ENCODE results near the gene CHPF.

The CHPF gene

DNA sequence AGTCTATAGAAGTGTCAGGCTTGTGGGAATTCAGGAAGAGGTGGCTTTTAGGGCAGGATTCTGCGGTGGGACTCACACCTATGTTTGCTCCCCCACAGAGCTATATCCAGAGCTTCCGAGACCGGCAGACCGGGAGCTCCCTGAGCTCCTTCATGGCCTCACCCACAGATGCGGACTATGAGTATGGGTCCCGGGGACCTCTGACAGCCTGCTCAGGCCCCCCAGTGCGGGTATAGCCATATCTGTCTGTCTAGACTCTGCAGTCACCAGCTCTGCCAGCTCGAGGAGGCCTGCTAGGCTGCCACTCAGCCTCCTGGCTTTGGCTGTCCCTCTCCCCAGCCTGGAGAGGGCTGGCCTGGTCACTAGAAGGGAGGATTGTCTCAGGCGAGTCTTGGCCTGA is 6.0 kb upstream of the CHPF start:
- DNase-seq = no peak

DNA sequence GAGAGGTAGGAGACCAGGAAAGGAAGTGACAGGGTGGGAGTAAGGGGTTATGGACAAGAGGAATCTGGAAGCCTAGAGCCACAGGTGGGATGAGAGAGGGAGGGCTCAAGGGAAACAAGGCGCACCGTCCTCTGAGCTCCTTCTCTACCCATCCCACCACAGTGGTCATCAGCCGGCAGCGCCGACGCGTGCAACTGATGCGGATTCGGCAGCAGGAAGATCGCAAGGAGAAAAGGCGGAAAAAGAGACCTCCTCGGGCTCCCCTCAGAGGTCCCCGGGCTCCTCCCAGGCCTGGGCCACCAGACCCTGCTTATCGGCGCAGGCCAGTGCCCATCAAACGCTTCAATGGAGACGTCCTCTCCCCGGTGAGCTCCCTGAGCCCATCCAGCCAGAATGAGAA is 5.4 kb upstream of the CHPF start:
- no peak for DNase-seq

- DNase-seq = no peak
Observed at GRCh38 chr2:219547621-219548020, 4.0 kb upstream of the CHPF start.

GRCh38 chr2:219545943-219546352 is 2.3 kb upstream of the CHPF start:
- DNase-seq = no peak

DNA sequence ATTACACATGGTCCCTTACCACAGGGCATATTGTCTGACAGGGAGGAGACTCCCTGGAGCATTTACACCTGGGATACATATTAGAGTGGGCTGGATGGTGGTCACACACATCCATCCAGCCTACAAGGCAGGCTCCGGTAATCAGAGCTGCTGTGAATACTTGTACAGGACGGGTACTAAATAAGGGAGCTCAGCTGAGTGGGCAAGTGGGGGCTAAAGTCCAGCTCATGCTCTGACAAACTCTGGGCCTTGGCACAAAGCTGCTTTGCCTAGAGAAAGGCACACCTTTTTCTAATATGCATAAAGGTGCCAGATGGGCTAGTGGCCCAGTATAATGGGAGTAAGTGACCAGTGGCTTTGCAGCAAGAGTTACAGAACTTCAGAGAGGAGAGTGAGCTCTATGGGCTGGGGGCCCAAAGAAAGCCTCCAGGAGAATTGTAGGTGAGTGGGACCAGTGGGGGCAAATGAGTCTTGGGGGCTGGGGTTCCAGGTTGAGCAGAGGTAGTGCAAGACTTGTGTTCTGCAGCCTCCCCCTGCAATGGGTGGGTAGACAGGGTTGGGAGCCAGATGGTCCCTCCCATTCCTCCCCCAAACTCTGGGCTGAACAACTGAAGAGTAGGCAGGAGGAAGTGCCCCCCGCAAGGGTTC is 1.8 kb upstream of the CHPF start:
- no peak for DNase-seq

DNA sequence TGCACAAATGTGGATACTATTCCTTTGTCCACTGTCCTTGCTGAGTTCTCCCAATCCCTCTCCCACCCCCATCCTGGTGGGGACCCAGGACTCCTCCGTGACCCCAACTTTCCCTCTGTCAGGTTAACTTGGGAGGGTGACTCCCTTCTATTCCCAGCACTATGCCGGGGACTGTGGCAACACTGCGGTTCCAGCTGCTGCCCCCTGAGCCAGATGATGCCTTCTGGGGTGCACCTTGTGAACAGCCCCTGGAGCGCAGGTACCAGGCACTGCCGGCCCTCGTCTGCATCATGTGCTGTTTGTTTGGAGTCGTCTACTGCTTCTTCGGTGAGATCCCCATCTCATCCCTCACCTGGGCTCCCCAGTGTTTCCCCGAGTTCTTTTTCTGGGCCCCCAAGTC is 958 bp upstream of the CHPF start:
- DNase-seq = no peak

DNA sequence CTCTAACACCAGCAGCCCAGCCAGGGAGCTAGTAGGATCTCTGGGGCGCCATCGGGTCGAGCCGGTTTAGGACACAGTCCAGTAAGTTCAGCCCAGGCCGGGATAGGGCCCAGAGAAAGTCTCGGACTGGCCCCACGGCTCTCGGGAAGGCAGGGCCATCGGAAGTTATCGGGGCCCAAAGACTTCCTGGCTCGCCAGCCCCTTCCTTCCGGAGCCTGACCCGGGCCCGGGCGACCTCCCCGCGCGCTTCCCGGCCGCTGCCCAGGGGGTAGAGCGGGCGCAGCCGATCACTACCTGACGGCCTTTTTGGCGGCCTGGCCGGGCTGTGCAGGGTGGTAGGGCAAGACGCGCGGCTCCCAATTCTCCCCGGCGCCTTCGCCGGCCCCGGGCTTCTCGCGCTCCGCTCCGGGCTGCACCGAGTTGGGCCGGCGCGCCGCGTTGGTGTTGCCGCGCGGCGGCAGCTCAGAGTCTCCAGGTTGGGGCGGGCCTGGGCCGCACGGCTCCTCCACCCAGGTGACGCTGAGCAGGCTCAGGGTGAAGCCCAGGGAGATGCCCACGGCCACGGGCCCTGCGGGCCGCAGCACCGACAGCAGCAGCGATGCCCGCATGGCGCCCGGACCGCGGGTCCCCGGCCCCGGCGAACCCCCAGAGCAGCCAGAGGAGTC is 546 bp downstream of the CHPF start:
- no peak for DNase-seq

DNA sequence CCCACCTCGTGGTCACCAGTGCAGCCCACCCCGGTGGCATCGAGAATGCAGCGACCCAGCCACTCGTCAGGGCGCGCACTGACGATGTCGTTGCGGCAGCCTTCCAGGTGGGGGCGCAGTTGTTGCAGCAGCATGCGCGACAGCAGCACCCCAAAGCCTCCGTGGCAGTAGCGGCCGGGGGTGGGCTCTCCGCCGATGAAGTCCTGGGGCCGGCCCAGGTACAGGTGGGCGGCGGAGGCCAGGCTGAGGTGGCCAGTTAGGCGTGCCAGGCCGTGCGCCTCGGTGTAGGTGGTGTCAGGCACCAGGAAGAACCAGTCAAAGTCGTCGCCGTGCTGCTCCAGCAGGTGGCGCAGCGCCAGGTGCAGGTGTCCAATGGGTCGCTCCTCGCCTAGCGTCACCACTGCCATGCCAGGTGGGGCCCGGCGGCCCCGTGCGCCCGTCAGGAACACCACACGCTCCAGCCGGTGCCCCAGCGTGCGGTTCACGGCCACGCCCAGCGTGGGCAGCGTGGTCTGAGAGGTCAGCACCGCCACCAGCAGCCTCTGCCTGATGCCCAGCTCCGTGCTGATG is 1.9 kb downstream of the CHPF start:
- peak; percentile 91 for DNase-seq

- DNase-seq = no peak
Observed at GRCh38 chr2:219540784-219541504, 2.7 kb downstream of the CHPF start.

DNA sequence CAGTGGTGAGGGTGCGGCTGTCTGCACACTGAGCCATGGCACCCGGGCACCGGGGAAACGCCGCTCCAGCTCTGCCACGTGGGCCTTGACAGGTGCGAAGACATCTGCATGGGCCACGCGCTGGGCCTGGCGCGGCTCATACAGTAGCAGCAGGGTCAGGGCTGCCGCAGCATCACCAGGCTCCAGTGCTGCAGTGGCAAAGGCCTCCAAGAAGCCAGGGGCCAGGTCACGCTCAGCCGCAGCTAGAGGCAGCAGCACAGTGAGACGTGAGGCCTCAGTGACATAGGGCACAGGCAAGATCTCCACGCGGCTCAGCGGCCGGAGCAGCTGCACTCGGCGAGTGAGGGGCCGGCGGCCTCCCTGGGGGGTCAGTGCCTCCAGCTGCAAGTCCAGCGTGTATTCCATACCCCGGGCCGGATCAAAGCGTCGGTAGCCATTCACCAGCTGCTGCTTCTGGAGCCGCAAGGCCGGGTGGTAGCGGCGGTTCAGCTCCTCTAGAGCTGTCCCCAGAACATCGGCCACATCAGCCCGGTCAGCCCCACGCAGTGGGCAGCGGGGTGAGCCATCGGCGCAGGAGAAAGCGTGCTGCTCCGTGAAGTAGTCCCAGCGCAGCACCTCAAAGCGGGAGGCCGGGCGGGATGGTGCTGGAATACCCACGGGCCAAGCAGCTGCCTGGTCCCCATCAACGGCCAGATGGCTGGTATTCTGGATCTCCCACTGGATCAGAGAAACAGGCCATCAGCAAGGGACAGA is 3.5 kb downstream of the CHPF start:
- no peak for DNase-seq

DNA sequence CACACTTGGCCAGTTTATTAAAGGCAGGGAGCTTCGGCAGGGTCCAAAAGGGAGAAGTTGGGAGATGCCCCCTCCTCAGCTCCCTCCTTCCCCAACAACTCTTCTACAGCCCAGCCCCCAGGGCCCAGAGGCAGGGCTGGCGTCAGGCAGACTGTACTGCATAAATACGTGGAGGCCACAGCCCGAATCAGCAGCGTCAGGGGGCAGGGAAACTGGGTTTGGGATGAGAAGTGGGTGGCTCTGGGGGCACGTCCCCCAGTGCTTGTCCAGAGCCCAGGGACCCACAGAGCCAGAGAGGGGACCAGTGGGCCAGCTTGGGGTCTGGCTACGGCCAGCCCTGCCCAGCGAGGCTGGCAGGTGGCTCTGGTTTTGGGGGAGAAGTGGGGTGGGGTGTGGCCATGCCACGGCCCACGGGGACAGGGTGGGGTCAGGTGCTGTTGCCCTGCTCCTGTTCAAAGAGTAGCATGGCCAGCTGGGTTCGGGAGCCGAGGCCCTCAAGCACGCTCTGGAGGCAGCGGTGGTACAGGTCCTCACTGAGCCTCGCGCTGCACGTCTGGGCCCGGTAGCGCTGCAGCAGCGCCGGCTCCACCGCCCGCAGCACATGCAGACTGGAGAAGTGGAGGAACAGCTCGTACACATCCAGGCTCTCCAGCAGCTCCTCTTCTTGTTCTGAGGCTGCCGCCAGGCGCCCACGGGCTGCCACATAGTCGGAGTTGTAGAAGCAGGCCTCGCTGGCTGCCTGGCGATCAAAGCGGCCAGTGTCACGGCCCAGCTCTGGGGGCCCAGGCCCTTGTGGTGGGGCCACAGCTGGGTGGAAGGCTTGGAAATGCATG is 4.4 kb downstream of the CHPF start:
- no peak for DNase-seq

- no peak for DNase-seq
Observed at GRCh38 chr2:219538504-219538951, 5.1 kb downstream of the CHPF start.

GRCh38 chr2:219537657-219538488 is 5.7 kb downstream of the CHPF start:
- DNase-seq = no peak

GRCh38 chr2:219536967-219537366 is 6.6 kb downstream of the CHPF start:
- DNase-seq = no peak

- DNase-seq = no peak
Observed at GRCh38 chr2:219536425-219536824, 7.2 kb downstream of the CHPF start.

DNA sequence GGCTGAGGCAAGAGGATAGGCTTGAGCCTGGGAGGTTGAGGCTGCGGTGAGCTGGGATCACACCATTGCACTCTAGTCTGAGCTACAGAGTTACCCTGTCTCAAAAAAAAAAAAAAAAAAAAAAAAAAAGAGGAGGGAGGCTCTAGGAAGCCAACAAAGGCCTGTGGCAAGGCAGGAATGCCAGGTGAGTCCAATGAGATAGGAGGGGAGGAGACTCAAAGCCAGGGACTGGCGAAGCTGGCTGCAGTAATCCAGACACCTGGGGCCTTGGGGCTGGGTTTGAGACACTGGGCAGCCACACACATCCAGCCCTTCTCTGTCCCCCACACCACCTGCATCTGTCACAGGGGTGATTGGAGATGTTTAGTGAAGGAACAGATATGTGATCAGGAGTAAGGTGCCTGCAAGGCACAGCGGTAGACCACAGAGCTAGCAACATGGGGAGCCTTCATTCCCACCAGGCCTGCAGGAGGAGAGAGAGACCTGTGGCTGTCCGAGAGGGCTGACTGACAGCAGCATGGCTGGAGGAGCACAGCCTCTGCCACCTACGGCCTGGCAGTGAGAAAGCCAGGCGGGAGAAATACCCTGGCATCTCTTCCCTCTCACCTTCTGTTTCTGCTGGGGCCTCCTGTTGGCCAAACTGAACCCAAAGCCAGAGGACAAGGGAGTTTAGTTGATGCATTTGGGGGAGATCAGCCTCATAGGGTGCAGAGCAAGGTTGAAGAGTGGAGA is 9.5 kb downstream of the CHPF start:
- DNase-seq = no peak

GRCh38 chr2:219532378-219532649 is 11.3 kb downstream of the CHPF start:
- DNase-seq = no peak

DNA sequence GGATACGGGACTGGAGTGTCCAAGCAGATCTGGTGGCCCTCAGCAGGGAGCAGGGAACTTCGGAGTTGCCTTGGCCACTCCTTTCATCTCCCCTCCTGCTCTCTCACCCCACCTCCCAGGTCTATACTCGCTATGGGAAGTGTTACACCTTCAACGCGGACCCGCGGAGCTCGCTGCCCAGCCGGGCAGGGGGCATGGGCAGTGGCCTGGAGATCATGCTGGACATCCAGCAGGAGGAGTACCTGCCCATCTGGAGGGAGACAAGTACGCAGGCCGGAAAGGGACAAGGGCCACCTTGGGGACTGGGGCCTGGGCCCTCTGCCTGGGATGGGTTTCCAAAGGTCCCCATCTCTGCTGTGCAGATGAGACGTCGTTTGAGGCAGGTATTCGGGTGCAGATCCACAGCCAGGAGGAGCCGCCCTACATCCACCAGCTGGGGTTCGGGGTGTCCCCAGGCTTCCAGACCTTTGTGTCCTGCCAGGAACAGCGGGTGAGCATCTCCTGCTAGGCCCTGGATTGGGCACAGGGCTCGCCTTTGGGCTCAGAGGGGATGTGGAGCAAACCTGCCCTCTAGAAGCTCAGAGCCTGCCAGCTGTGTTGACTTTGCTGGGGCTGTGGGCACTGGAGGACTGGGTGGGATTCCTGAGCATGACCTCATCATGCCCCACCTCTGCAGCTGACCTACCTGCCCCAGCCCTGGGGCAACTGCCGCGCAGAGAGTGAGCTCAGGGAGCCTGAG is 11.8 kb downstream of the CHPF start:
- no peak for DNase-seq

DNA sequence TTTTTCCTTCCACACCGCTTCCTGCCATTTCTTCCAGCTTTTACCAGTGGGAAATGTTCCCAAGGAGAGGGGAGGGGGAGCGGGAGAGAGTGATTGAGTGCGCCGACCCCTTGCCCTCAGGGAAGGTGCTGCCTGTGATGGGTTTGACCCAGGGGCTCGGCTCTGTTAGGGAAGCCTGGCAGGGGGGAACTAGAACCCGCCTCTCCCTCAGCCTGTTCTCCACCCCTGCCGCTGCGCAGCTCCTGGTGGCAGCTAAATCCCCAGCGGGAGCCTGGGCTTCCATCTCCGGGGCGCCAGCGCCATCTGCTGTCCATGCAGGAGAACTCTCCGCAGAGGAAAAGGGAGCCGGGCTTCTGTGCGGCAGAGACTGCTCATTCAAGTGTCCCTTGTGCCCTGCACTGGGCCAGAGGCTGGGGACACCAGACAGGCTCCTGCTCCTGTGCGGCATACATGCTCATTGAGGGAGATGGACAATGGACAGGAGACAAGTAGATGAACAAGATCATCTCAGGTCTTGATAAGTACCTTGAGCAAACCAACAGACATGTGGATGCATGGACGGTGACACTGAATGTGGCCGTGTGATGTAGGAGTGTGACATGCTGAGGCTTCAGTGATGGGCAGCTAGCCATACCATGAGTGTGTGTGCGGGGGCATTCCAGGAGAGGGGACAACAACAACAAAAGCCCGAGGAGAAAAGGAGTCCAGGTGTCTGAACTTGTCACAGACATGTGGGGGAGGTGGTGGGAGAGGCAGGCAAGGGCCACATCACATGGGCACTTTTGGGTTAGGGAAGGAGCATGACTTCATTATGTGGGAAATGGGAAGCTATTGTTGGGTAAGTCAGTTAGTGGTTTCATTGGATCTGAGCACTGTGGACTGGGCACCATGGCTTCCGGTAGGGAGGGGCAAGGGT is 13.3 kb downstream of the CHPF start:
- DNase-seq = peak; percentile 85

Data from CD4-positive, alpha-beta T cell treated with Interleukin-12 subunit alpha and Interleukin-12 subunit beta, for 1 hour (primary cell).